MCF 10A (cell line): Measurements from ENCODE around the gene SNX21. TPM values are rescaled to one million over a fixed set of nuclear protein-coding genes. Genes with fewer than 3 reads are reported as not detected.

Experiments
- BruUV-seq: library from RNA; stranded (reverse); fragments of 400-500 nt; replicated peaks from 2 replicates; lab custom pipeline; 2021; lab: Mats Ljungman, UMichigan
- CTCF ChIA-PET: fragments of 300-600 bp; sonication (Branson Sonifier 250); formaldehyde crosslinking; extraction: SDS; loops from one replicate; lab custom pipeline; 2021; ENCODE audit warnings: antibody characterized with exemption, inconsistent platforms; lab: Yijun Ruan, JAX
- POLR2A ChIA-PET: fragments of 300-600, 350-650 bp; sonication (Branson Sonifier 250); formaldehyde crosslinking; extraction: SDS; loops from one replicate; lab custom pipeline; 2020; ENCODE audit warnings: antibody characterized with exemption, inconsistent platforms; lab: Yijun Ruan, JAX
- DNase-seq: peaks from one replicate; pipeline ENCODE4 v3.0.0-alpha.2; 2018; ENCODE audit not compliant: unreplicated experiment
- H3K27ac Mint-ChIP-seq: one replicate; pipeline ENCODE4 v1.8.0; 2022; ENCODE audit warnings: mild to moderate bottlenecking, low read depth, mixed read lengths; ENCODE audit not compliant: unreplicated experiment
- H3K27me3 Mint-ChIP-seq: one replicate; pipeline ENCODE4 v1.8.0; 2022; ENCODE audit warnings: mixed read lengths; ENCODE audit not compliant: insufficient read depth, unreplicated experiment
- H3K36me3 Mint-ChIP-seq: one replicate; pipeline ENCODE4 v1.8.0; 2022; ENCODE audit warnings: mild to moderate bottlenecking, moderate library complexity, mixed read lengths; ENCODE audit not compliant: insufficient read depth, unreplicated experiment
- H3K4me1 Mint-ChIP-seq: one replicate; pipeline ENCODE4 v1.8.0; 2022; ENCODE audit warnings: mixed read lengths; ENCODE audit not compliant: insufficient read depth, unreplicated experiment
- H3K4me3 Mint-ChIP-seq: one replicate; pipeline ENCODE4 v1.8.0; 2022; ENCODE audit warnings: mild to moderate bottlenecking, moderate library complexity, mixed read lengths; ENCODE audit not compliant: unreplicated experiment
- H3K9me3 Mint-ChIP-seq: one replicate; pipeline ENCODE4 v1.8.0; 2022; ENCODE audit warnings: mixed read lengths; ENCODE audit not compliant: unreplicated experiment
- intact Hi-C: fragments of 100-400 bp; cut with micrococcal nuclease; formaldehyde crosslinking; loops from 2 replicates; pipeline ENCODE4 v1.14.1; 2022
- total RNA-seq: library from RNA; stranded (reverse); gene quantifications from 2 replicates; pipeline ENCODE4 v1.2.3, GENCODE V29; 2022
- TF ChIP-seq, protein P1 (sequence below): fragments of 200-600 bp; IDR thresholded peaks from one replicate; pipeline ENCODE4 v1.8.0; 2022; ENCODE audit warnings: antibody characterized with exemption, mild to moderate bottlenecking; ENCODE audit not compliant: unreplicated experiment

Gene SNX21
- total RNA-seq, 1 experiment from 2014 or later: 8.5 TPM

DNA sequence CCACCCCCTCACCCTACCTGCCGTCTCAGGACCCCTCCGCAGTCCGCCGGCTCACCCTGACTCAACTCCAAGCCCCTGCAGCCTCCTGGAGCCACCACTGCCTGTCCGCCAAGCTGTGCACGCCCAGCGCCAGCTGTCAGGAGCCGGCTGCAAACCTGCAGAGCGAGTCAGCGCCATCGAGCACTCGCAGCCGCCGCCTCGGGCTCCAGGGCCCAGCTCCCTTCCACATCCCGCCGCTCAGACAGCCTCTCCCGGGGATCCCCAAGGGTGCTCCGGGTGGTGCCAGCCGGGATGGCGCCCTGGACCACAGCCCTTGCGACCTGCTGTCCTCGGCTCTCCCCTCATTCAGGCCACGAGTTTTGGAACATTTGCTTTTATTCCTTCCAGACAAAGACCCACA lies 10.7 kb upstream of the SNX21 start:
- Mint-ChIP-seq H3K9me3 (no peaks in the 10 kb centered on the region), H3K4me3 (no peak overlapping the region), H3K4me1 (peaks cover 7% of the 10 kb centered on the region), H3K27me3 (peaks cover 10% of the 10 kb centered on the region), H3K36me3 (no peaks in the 10 kb centered on the region), H3K27ac (no peak overlapping the region)
- intact Hi-C loops: no loop called here
- DNase-seq: no peak
- BruUV-seq: no TSS peak
- ChIA-PET POLR2A (interaction anchor here (1.4 to 1.9 kb wide), 2 partner anchors 11 to 112 kb away, joined by 3 to 9 read pairs; partner anchors contain the start of genes PCIF1 and SNX21), CTCF (interaction anchor here (0.6 to 1.6 kb wide), 5 partner anchors 9 to 348 kb away, joined by 3 to 10 read pairs (median 3); no protein-coding TSS in a partner anchor)
- TF ChIP-seq, protein P1, sequence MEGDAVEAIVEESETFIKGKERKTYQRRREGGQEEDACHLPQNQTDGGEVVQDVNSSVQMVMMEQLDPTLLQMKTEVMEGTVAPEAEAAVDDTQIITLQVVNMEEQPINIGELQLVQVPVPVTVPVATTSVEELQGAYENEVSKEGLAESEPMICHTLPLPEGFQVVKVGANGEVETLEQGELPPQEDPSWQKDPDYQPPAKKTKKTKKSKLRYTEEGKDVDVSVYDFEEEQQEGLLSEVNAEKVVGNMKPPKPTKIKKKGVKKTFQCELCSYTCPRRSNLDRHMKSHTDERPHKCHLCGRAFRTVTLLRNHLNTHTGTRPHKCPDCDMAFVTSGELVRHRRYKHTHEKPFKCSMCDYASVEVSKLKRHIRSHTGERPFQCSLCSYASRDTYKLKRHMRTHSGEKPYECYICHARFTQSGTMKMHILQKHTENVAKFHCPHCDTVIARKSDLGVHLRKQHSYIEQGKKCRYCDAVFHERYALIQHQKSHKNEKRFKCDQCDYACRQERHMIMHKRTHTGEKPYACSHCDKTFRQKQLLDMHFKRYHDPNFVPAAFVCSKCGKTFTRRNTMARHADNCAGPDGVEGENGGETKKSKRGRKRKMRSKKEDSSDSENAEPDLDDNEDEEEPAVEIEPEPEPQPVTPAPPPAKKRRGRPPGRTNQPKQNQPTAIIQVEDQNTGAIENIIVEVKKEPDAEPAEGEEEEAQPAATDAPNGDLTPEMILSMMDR: no peak

DNA sequence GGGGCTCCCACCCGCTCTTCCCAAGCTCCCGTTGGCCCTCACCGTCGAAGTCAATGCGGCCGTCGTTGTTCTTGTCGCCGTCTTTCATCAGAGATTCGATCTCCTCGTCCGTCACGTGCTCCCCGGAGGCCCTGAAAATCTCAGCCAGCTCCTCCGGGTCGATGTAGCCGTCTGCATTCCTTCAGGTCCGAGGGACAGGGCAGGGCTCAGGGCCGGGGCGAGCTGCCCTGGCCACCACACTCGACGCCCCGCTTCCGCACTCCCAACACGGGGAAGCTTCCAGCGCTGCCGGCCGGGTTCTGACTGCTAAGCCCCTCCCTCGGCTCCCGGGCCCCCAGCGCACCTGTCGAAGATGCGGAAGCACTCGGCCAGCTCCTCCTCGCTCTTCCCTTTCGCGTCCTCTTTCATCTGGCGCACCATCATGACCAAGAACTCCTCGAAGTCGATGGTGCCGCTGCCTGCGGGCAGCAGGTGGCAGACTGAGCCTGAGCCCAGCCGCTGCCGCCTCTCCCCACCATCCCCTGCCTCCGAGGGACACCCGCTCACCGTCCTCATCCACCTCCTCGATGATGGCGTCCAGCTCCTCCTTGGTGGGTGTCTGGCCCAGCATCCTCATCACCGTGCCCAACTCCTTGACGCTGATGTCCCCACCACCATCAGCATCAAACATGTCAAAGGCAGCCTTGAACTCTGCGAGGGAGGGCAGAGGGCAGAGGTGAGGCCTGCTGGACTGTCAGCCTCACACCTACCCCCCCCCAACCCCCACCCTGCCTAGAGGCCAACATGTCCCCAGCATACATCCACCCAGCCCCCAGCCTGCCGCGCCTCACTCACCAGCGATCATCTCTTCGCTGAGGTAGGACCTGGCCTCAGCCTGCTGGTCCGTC lies 9.4 kb upstream of the SNX21 start:
- peak overlapping the region; percentile 22 for H3K27ac Mint-ChIP-seq
- intact Hi-C loops: no loop called here
- DNase-seq: no peak
- peaks cover 5% of the 10 kb centered on the region for H3K4me1 Mint-ChIP-seq
- POLR2A ChIA-PET: interaction anchor here (0.6 to 1.5 kb wide), 3 partner anchors 10 to 43 kb away, joined by 3 to 6 read pairs (median 4); partner anchors contain the start of gene SNX21
- H3K4me3 Mint-ChIP-seq: no peak overlapping the region
- H3K36me3 Mint-ChIP-seq: no peaks in the 10 kb centered on the region
- BruUV-seq: no TSS peak
- CTCF ChIA-PET: interaction anchor here (0.7 to 1.0 kb wide), 3 partner anchors 11 to 119 kb away, joined by 3 read pairs; no protein-coding TSS in a partner anchor
- H3K27me3 Mint-ChIP-seq: peaks cover 10% of the 10 kb centered on the region
- TF ChIP-seq, protein P1: no peak
- H3K9me3 Mint-ChIP-seq: no peaks in the 10 kb centered on the region

DNA sequence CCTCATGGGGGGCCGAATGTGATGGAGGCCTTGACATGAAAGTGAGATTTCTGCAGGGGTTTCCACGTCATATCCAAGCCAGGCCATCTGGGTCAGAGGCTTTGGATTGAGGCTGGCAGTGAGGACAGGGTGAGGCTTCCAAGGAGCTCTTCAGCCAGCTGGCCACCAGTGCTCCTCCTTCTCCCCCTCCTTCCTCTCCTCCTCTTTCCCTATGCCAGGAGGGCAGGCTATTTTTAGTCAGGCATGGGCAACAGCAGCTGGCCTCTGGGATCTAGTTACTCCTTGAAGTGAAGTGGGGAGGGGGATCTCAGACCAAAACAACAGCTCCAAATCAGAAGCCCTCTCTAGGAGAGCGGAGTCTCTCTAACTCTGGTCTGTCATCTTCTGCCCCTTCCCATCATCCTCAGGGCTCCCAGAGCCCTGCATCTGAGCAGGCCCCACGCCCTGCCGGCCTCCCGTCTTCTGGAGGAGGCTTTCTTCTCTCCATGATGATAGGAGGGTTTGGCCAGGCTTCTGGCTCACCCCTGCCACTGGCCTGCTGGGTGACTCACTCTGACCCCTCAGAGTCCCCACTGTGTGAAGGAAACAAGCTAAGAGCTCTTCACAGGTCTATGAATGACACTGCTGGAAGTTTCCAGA lies 7.1 kb upstream of the SNX21 start:
- POLR2A ChIA-PET: interaction anchor here (0.7 to 1.3 kb wide), 4 partner anchors 9 to 47 kb away, joined by 3 to 5 read pairs (median 3); partner anchors contain the start of gene UBE2C
- DNase-seq: no peak
- H3K36me3 Mint-ChIP-seq: no peaks in the 10 kb centered on the region
- H3K4me1 Mint-ChIP-seq: peaks cover 5% of the 10 kb centered on the region
- H3K9me3 Mint-ChIP-seq: no peaks in the 10 kb centered on the region
- no peak overlapping the region for H3K4me3 Mint-ChIP-seq
- TF ChIP-seq, protein P1: no peak
- BruUV-seq: no TSS peak
- intact Hi-C loops: no loop called here
- no peak overlapping the region for H3K27ac Mint-ChIP-seq
- CTCF ChIA-PET: interaction anchor here (0.5 to 1.7 kb wide), 2 partner anchors 27 to 190 kb away, joined by 3 to 12 read pairs; no protein-coding TSS in a partner anchor
- H3K27me3 Mint-ChIP-seq: peaks cover under 1% of the 10 kb centered on the region
